GM23248 (cell line): Measurements from ENCODE around the gene SEC14L1.

Source experiments
- EZH2 ChIP-seq: fragments of 200-600 bp; sonication (generic); IDR thresholded peaks from 2 replicates; pipeline ENCODE4 v1.6.1; 2018; ENCODE audit warnings: antibody characterized with exemption, mild to moderate bottlenecking; ENCODE audit not compliant: insufficient read depth, poor library complexity, severe bottlenecking
- EZH2phosphoT487 ChIP-seq: fragments of 200-600 bp; sonication (generic); IDR thresholded peaks from 2 replicates; pipeline ENCODE4 v1.6.1; 2018; ENCODE audit warnings: antibody characterized with exemption, moderate library complexity, mild to moderate bottlenecking, low read depth; ENCODE audit not compliant: insufficient read depth

DNA sequence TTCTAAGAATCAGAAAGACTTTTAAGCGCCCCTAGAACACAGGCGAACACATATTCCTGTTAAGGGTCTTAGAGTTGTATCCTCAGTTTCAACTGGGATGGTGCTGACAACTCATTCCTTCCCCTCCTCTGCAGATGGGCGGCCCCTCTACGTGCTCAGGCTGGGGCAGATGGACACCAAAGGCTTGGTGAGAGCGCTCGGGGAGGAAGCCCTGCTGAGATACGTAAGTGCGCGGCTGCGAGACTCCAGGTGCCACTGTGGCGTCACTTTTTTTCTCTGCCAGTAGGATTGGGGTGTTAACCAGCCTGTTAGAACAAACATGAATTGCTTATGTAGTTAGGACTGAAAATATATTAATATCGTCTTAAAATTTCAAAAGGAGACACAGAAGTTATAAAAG, 62.7 kb downstream of the SEC14L1 start:
- TF ChIP-seq EZH2phosphoT487 (no peak), EZH2 (no peak)
